Mesendoderm (in vitro differentiated cells): ENCODE results near the gene PRRT4.

ENCODE experiments used
- DNase-seq: peaks from one replicate; pipeline ENCODE4 v3.0.0; 2013
- H2AK5ac ChIP-seq: 2 replicates; pipeline ENCODE4 v1.6.1; 2013; ENCODE audit warnings: low read length, inconsistent platforms
- H2BK120ac ChIP-seq: 2 replicates; pipeline ENCODE4 v1.6.1; 2013; ENCODE audit warnings: low read depth, mild to moderate bottlenecking, low read length, moderate library complexity, mixed read lengths
- H2BK15ac ChIP-seq: replicated peaks from 2 replicates; pipeline ENCODE4 v1.6.1; 2013; ENCODE audit warnings: low read depth, mild to moderate bottlenecking, moderate library complexity
- H2BK5ac ChIP-seq: 2 replicates; pipeline ENCODE4 v1.6.1; 2013; ENCODE audit warnings: low read length, inconsistent platforms
- H3K18ac ChIP-seq: 2 replicates; pipeline ENCODE4 v1.6.1; 2013; ENCODE audit warnings: mild to moderate bottlenecking, low read length, mixed read lengths
- H3K23ac ChIP-seq: one replicate; pipeline ENCODE4 v1.6.1; 2013; ENCODE audit warnings: low read length
- H3K27ac ChIP-seq: 2 replicates; pipeline ENCODE4 v1.5.1; 2013; ENCODE audit warnings: low read depth, mild to moderate bottlenecking, inconsistent platforms, low read length, moderate library complexity
- H3K27me3 ChIP-seq: 2 replicates; pipeline ENCODE4 v1.6.1; 2013; ENCODE audit warnings: low read length, control low read depth, mild to moderate bottlenecking, inconsistent platforms; ENCODE audit not compliant: insufficient read depth, poor library complexity
- H3K36me3 ChIP-seq: 2 replicates; pipeline ENCODE4 v1.6.1; 2013; ENCODE audit warnings: low read length, inconsistent platforms; ENCODE audit not compliant: control insufficient read depth, insufficient read depth
- H3K4ac ChIP-seq: one replicate; pipeline ENCODE4 v1.6.1; 2013; ENCODE audit warnings: low read depth, mild to moderate bottlenecking, low read length, moderate library complexity
- H3K4me1 ChIP-seq: 2 replicates; pipeline ENCODE4 v1.6.1; 2013; ENCODE audit warnings: low read depth, low read length, inconsistent platforms; ENCODE audit not compliant: control insufficient read depth
- H3K4me2 ChIP-seq: 2 replicates; pipeline ENCODE4 v1.6.1; 2013; ENCODE audit warnings: low read length
- H3K4me3 ChIP-seq: 2 replicates; pipeline ENCODE4 v1.5.1; 2013; ENCODE audit warnings: mild to moderate bottlenecking, low read length
- H3K56ac ChIP-seq: one replicate; pipeline ENCODE4 v1.6.1; 2013; ENCODE audit warnings: low read length
- H3K79me1 ChIP-seq: 2 replicates; pipeline ENCODE4 v1.6.1; 2013; ENCODE audit warnings: low read length, inconsistent platforms
- H3K79me2 ChIP-seq: 2 replicates; pipeline ENCODE4 v1.6.1; 2013; ENCODE audit warnings: mild to moderate bottlenecking, low read length; ENCODE audit not compliant: control insufficient read depth, insufficient read depth
- H3K9ac ChIP-seq: 2 replicates; pipeline ENCODE4 v1.6.1; 2013; ENCODE audit warnings: low read length, inconsistent platforms
- H4K5ac ChIP-seq: one replicate; pipeline ENCODE4 v1.6.1; 2013; ENCODE audit warnings: low read length
- H4K8ac ChIP-seq: one replicate; pipeline ENCODE4 v1.6.1; 2013; ENCODE audit warnings: low read depth, mild to moderate bottlenecking, control low read depth, low read length, moderate library complexity
- WGBS: extraction: QIAGEN DNeasy Blood & Tissue Kit; methylation state at CpG from one replicate; pipeline ENCODE4 v1.1.7; 2013; ENCODE audit warnings: low lambda C conversion rate, missing lambda C conversion rate; ENCODE audit not compliant: insufficient coverage; ENCODE audit errors: extremely low coverage; 5-methylcytosine and 5-hydroxymethylcytosine counted together

Gene PRRT4

GRCh38 chr7:128407751-128408708 lies 46.5 kb upstream of the PRRT4 start:
- Histone ChIP-seq H3K36me3 (peaks cover under 1% of the 10 kb centered on the region), H3K4me3 (no peak overlapping the region), H3K56ac (no peak overlapping the region), H3K4me1 (peaks cover 8% of the 10 kb centered on the region), H3K9ac (no peak overlapping the region), H2BK5ac (no peak overlapping the region), H3K79me1 (no peaks in the 10 kb centered on the region), H3K79me2 (no peaks in the 10 kb centered on the region), H3K27me3 (peaks cover 17% of the 10 kb centered on the region), H3K4me2 (no peak overlapping the region), H2BK120ac (no peak overlapping the region), H3K23ac (no peak overlapping the region), H4K5ac (no peak overlapping the region), H3K4ac (no peak overlapping the region), H4K8ac (no peak overlapping the region), H2AK5ac (no peak overlapping the region), H3K18ac (no peak overlapping the region), H2BK15ac (no peak overlapping the region), H3K27ac (no peak overlapping the region)
- WGBS = no CpG with 5 or more reads among the region's 11 CpGs
- DNase-seq = peak; percentile 13

GRCh38 chr7:128407233-128407589 lies 45.7 kb upstream of the PRRT4 start:
- H3K27me3 ChIP-seq = peaks cover 17% of the 10 kb centered on the region

GRCh38 chr7:128406314-128407232 lies 45.1 kb upstream of the PRRT4 start:
- no peak overlapping the region for H2AK5ac ChIP-seq
- H3K23ac ChIP-seq = no peak overlapping the region
- DNase-seq = peak; percentile 18
- H3K27me3 ChIP-seq = peaks cover 17% of the 10 kb centered on the region
- no peak overlapping the region for H2BK15ac ChIP-seq
- no peak overlapping the region for H3K4me3 ChIP-seq
- H3K4ac ChIP-seq = no peak overlapping the region
- H3K79me2 ChIP-seq = no peaks in the 10 kb centered on the region
- no peak overlapping the region for H3K56ac ChIP-seq
- H3K4me1 ChIP-seq = peaks cover 8% of the 10 kb centered on the region
- no peak overlapping the region for H4K5ac ChIP-seq
- H3K9ac ChIP-seq = no peak overlapping the region
- H3K18ac ChIP-seq = no peak overlapping the region
- no peak overlapping the region for H2BK5ac ChIP-seq
- H4K8ac ChIP-seq = no peak overlapping the region
- no peak overlapping the region for H2BK120ac ChIP-seq
- no CpG with 5 or more reads among the region's 17 CpGs for WGBS
- H3K79me1 ChIP-seq = no peaks in the 10 kb centered on the region
- peaks cover 2% of the 10 kb centered on the region for H3K36me3 ChIP-seq
- H3K27ac ChIP-seq = no peak overlapping the region
- H3K4me2 ChIP-seq = no peak overlapping the region

More at GRCh38 chr7:128407233-128407589, 45.7 kb upstream of the PRRT4 start:
- peaks cover 8% of the 10 kb centered on the region for H3K4me1 ChIP-seq
- no peak overlapping the region for H3K4ac ChIP-seq
- H3K9ac ChIP-seq = no peak overlapping the region
- no peak overlapping the region for H2AK5ac ChIP-seq
- H3K18ac ChIP-seq = no peak overlapping the region
- H3K79me1 ChIP-seq = no peaks in the 10 kb centered on the region
- no peak overlapping the region for H3K56ac ChIP-seq
- no peak overlapping the region for H2BK15ac ChIP-seq
- H3K4me3 ChIP-seq = no peak overlapping the region
- H3K27ac ChIP-seq = no peak overlapping the region
- no peak overlapping the region for H2BK5ac ChIP-seq
- no peak overlapping the region for H4K8ac ChIP-seq
- no peak overlapping the region for H3K23ac ChIP-seq
- no peak overlapping the region for H3K4me2 ChIP-seq
- H4K5ac ChIP-seq = no peak overlapping the region
- DNase-seq = no peak
- WGBS = no CpG with 5 or more reads among the region's 7 CpGs
- H2BK120ac ChIP-seq = no peak overlapping the region
- no peaks in the 10 kb centered on the region for H3K79me2 ChIP-seq
- peaks cover 2% of the 10 kb centered on the region for H3K36me3 ChIP-seq

- peak overlapping the region; percentile 88 for H3K56ac ChIP-seq
- H3K4me3 ChIP-seq = peak overlapping the region; percentile 38
- H3K27me3 ChIP-seq = peaks cover 17% of the 10 kb centered on the region
- no peak overlapping the region for H4K8ac ChIP-seq
- peaks cover 8% of the 10 kb centered on the region for H3K4me1 ChIP-seq
- H2BK5ac ChIP-seq = no peak overlapping the region
- no peak overlapping the region for H3K4ac ChIP-seq
- peak overlapping the region; percentile 35 for H3K18ac ChIP-seq
- H3K27ac ChIP-seq = no peak overlapping the region
- H2BK120ac ChIP-seq = no peak overlapping the region
- H4K5ac ChIP-seq = no peak overlapping the region
- no CpG with 5 or more reads among the region's 107 CpGs for WGBS
- no peak overlapping the region for H2BK15ac ChIP-seq
- H3K23ac ChIP-seq = peak overlapping the region; percentile 59
- H3K79me1 ChIP-seq = no peaks in the 10 kb centered on the region
- H3K4me2 ChIP-seq = peak overlapping the region; percentile 74
- peak; percentile 49 for DNase-seq
- H3K36me3 ChIP-seq = peaks cover 2% of the 10 kb centered on the region
- no peaks in the 10 kb centered on the region for H3K79me2 ChIP-seq
- H2AK5ac ChIP-seq = no peak overlapping the region
- H3K9ac ChIP-seq = peak overlapping the region; percentile 82
Measured at GRCh38 chr7:128405471-128406313, 44.2 kb upstream of the PRRT4 start.

- Histone ChIP-seq H2BK15ac (no peak overlapping the region), H3K79me2 (no peaks in the 10 kb centered on the region), H3K27ac (no peak overlapping the region), H4K8ac (no peak overlapping the region), H2BK120ac (no peak overlapping the region), H3K56ac (peak overlapping the region; percentile 88), H3K4me1 (peaks cover 8% of the 10 kb centered on the region), H3K23ac (peak overlapping the region; percentile 59), H3K4me3 (peak overlapping the region; percentile 38), H4K5ac (no peak overlapping the region), H3K27me3 (peaks cover 17% of the 10 kb centered on the region), H3K4me2 (peak overlapping the region; percentile 74), H3K4ac (no peak overlapping the region), H2BK5ac (no peak overlapping the region), H3K18ac (no peak overlapping the region), H3K79me1 (no peaks in the 10 kb centered on the region), H2AK5ac (no peak overlapping the region), H3K36me3 (peaks cover 2% of the 10 kb centered on the region), H3K9ac (peak overlapping the region; percentile 82)
- DNase-seq = no peak
- WGBS = no CpG with 5 or more reads among the region's 13 CpGs
Measured at GRCh38 chr7:128404886-128405470, 43.5 kb upstream of the PRRT4 start.
